Mesendoderm (in vitro differentiated cells): ENCODE measurements around the gene NPDC1. TPM values are rescaled to one million over a fixed set of nuclear protein-coding genes. Genes with fewer than 3 reads are reported as not detected.

ENCODE experiments used
- DNase-seq: peaks from one replicate; pipeline ENCODE4 v3.0.0; 2013
- H2AK5ac ChIP-seq: 2 replicates; pipeline ENCODE4 v1.6.1; 2013; ENCODE audit warnings: low read length, inconsistent platforms
- H2BK120ac ChIP-seq: 2 replicates; pipeline ENCODE4 v1.6.1; 2013; ENCODE audit warnings: low read depth, mild to moderate bottlenecking, low read length, moderate library complexity, mixed read lengths
- H2BK15ac ChIP-seq: replicated peaks from 2 replicates; pipeline ENCODE4 v1.6.1; 2013; ENCODE audit warnings: low read depth, mild to moderate bottlenecking, moderate library complexity
- H2BK5ac ChIP-seq: 2 replicates; pipeline ENCODE4 v1.6.1; 2013; ENCODE audit warnings: low read length, inconsistent platforms
- H3K18ac ChIP-seq: 2 replicates; pipeline ENCODE4 v1.6.1; 2013; ENCODE audit warnings: mild to moderate bottlenecking, low read length, mixed read lengths
- H3K23ac ChIP-seq: one replicate; pipeline ENCODE4 v1.6.1; 2013; ENCODE audit warnings: low read length
- H3K27ac ChIP-seq: 2 replicates; pipeline ENCODE4 v1.5.1; 2013; ENCODE audit warnings: low read depth, mild to moderate bottlenecking, inconsistent platforms, low read length, moderate library complexity
- H3K27me3 ChIP-seq: 2 replicates; pipeline ENCODE4 v1.6.1; 2013; ENCODE audit warnings: low read length, control low read depth, mild to moderate bottlenecking, inconsistent platforms; ENCODE audit not compliant: insufficient read depth, poor library complexity
- H3K36me3 ChIP-seq: 2 replicates; pipeline ENCODE4 v1.6.1; 2013; ENCODE audit warnings: low read length, inconsistent platforms; ENCODE audit not compliant: control insufficient read depth, insufficient read depth
- H3K4ac ChIP-seq: one replicate; pipeline ENCODE4 v1.6.1; 2013; ENCODE audit warnings: low read depth, mild to moderate bottlenecking, low read length, moderate library complexity
- H3K4me1 ChIP-seq: 2 replicates; pipeline ENCODE4 v1.6.1; 2013; ENCODE audit warnings: low read depth, low read length, inconsistent platforms; ENCODE audit not compliant: control insufficient read depth
- H3K4me2 ChIP-seq: 2 replicates; pipeline ENCODE4 v1.6.1; 2013; ENCODE audit warnings: low read length
- H3K4me3 ChIP-seq: 2 replicates; pipeline ENCODE4 v1.5.1; 2013; ENCODE audit warnings: mild to moderate bottlenecking, low read length
- H3K56ac ChIP-seq: one replicate; pipeline ENCODE4 v1.6.1; 2013; ENCODE audit warnings: low read length
- H3K79me1 ChIP-seq: 2 replicates; pipeline ENCODE4 v1.6.1; 2013; ENCODE audit warnings: low read length, inconsistent platforms
- H3K79me2 ChIP-seq: 2 replicates; pipeline ENCODE4 v1.6.1; 2013; ENCODE audit warnings: mild to moderate bottlenecking, low read length; ENCODE audit not compliant: control insufficient read depth, insufficient read depth
- H3K9ac ChIP-seq: 2 replicates; pipeline ENCODE4 v1.6.1; 2013; ENCODE audit warnings: low read length, inconsistent platforms
- H4K5ac ChIP-seq: one replicate; pipeline ENCODE4 v1.6.1; 2013; ENCODE audit warnings: low read length
- H4K8ac ChIP-seq: one replicate; pipeline ENCODE4 v1.6.1; 2013; ENCODE audit warnings: low read depth, mild to moderate bottlenecking, control low read depth, low read length, moderate library complexity
- WGBS: extraction: QIAGEN DNeasy Blood & Tissue Kit; methylation state at CpG from one replicate; pipeline ENCODE4 v1.1.7; 2013; ENCODE audit warnings: low lambda C conversion rate, missing lambda C conversion rate; ENCODE audit not compliant: insufficient coverage; ENCODE audit errors: extremely low coverage; 5-methylcytosine and 5-hydroxymethylcytosine counted together
- polyA plus RNA-seq, 2 experiments: library from polyadenylated mRNA; stranded (reverse); fragments of 200-250 nt; gene quantifications; one replicate each; pipeline ENCODE4 v1.2.3, GENCODE V29; 2013

NPDC1 gene
- polyA plus RNA-seq (2013, experiment 1 of 2), result 9.7 TPM
- 10.2 TPM for polyA plus RNA-seq (2013, experiment 2 of 2)

- H3K4ac ChIP-seq, result no peak within 1 kb of the TSS
- no peaks in the 10 kb centered on the region for H3K36me3 ChIP-seq
- no peak within 1 kb of the TSS for H3K27ac ChIP-seq
- H3K4me1 ChIP-seq, result no peaks in the 10 kb centered on the region
- peak within 1 kb of the TSS; percentile 92 for H3K4me2 ChIP-seq
- DNase-seq, result peak; percentile 90
- WGBS, result no CpG with 5 or more reads among the region's 57 CpGs
- H4K8ac ChIP-seq, result no peak within 1 kb of the TSS
- H2BK120ac ChIP-seq, result no peak within 1 kb of the TSS
- H2BK5ac ChIP-seq, result no peak within 1 kb of the TSS
- H2BK15ac ChIP-seq, result no peak within 1 kb of the TSS
- H3K23ac ChIP-seq, result no peak within 1 kb of the TSS
- H3K27me3 ChIP-seq, result peaks cover 7% of the 10 kb centered on the region
- no peaks in the 10 kb centered on the region for H3K79me2 ChIP-seq
- H3K9ac ChIP-seq, result peak within 1 kb of the TSS; percentile 54
- no peak within 1 kb of the TSS for H4K5ac ChIP-seq
- H3K56ac ChIP-seq, result peak within 1 kb of the TSS; percentile 73
- H2AK5ac ChIP-seq, result no peak within 1 kb of the TSS
- H3K4me3 ChIP-seq, result no peak within 1 kb of the TSS
- H3K18ac ChIP-seq, result no peak within 1 kb of the TSS
- no peaks in the 10 kb centered on the region for H3K79me1 ChIP-seq
These were observed at the start of gene NPDC1 for GRCh38 chr9:137046088-137046787. Gene NPDC1 (minus strand): TSS chr9:137046177. CDS start chr9:137045989, 188 bp downstream.

- H3K9ac ChIP-seq, result no peak overlapping the region
- H3K4me1 ChIP-seq, result peaks cover 2% of the 10 kb centered on the region
- no CpG with 5 or more reads among the region's 11 CpGs for WGBS
- no peak overlapping the region for H2BK120ac ChIP-seq
- H3K18ac ChIP-seq, result no peak overlapping the region
- H3K56ac ChIP-seq, result no peak overlapping the region
- no peak overlapping the region for H3K23ac ChIP-seq
- H3K79me2 ChIP-seq, result no peaks in the 10 kb centered on the region
- DNase-seq, result no peak
- H3K27me3 ChIP-seq, result no peaks in the 10 kb centered on the region
- peaks cover 2% of the 10 kb centered on the region for H3K79me1 ChIP-seq
- H3K27ac ChIP-seq, result no peak overlapping the region
- H3K36me3 ChIP-seq, result no peaks in the 10 kb centered on the region
- H4K8ac ChIP-seq, result no peak overlapping the region
- no peak overlapping the region for H3K4ac ChIP-seq
- H2AK5ac ChIP-seq, result no peak overlapping the region
- no peak overlapping the region for H3K4me3 ChIP-seq
- H3K4me2 ChIP-seq, result no peak overlapping the region
- H4K5ac ChIP-seq, result no peak overlapping the region
- H2BK15ac ChIP-seq, result no peak overlapping the region
- H2BK5ac ChIP-seq, result no peak overlapping the region
These were observed 43.4 kb upstream of the NPDC1 start for GRCh38 chr9:137089232-137089947.

- H3K4me1 ChIP-seq, result peaks cover 2% of the 10 kb centered on the region
- H4K8ac ChIP-seq, result no peak overlapping the region
- H3K27ac ChIP-seq, result no peak overlapping the region
- no peaks in the 10 kb centered on the region for H3K36me3 ChIP-seq
- peak overlapping the region; percentile 84 for H3K9ac ChIP-seq
- H3K4me3 ChIP-seq, result no peak overlapping the region
- DNase-seq, result no peak
- H3K27me3 ChIP-seq, result no peaks in the 10 kb centered on the region
- no peaks in the 10 kb centered on the region for H3K79me2 ChIP-seq
- H3K18ac ChIP-seq, result no peak overlapping the region
- no peak overlapping the region for H3K4ac ChIP-seq
- no peak overlapping the region for H3K23ac ChIP-seq
- H4K5ac ChIP-seq, result no peak overlapping the region
- no peak overlapping the region for H2AK5ac ChIP-seq
- H3K4me2 ChIP-seq, result no peak overlapping the region
- H2BK120ac ChIP-seq, result no peak overlapping the region
- H3K79me1 ChIP-seq, result peaks cover 2% of the 10 kb centered on the region
- WGBS, result no CpG with 5 or more reads among the region's 5 CpGs
- peak overlapping the region; percentile 52 for H3K56ac ChIP-seq
- no peak overlapping the region for H2BK15ac ChIP-seq
- H2BK5ac ChIP-seq, result no peak overlapping the region
These were observed 42.1 kb upstream of the NPDC1 start for GRCh38 chr9:137088121-137088520.

- DNase-seq, result no peak
- Histone ChIP-seq H3K79me2 (no peaks in the 10 kb centered on the region), H3K79me1 (peaks cover 2% of the 10 kb centered on the region), H2BK5ac (no peak overlapping the region), H3K4me3 (peak overlapping the region; percentile 64), H4K5ac (no peak overlapping the region), H3K27me3 (no peaks in the 10 kb centered on the region), H3K27ac (peak overlapping the region; percentile 49), H2BK120ac (no peak overlapping the region), H3K18ac (peak overlapping the region; percentile 3), H3K4me1 (peaks cover 2% of the 10 kb centered on the region), H2BK15ac (no peak overlapping the region), H3K4ac (peak overlapping the region; percentile 83), H3K36me3 (no peaks in the 10 kb centered on the region), H4K8ac (no peak overlapping the region), H3K23ac (no peak overlapping the region), H2AK5ac (no peak overlapping the region), H3K9ac (peak overlapping the region; percentile 84), H3K4me2 (peak overlapping the region; percentile 65), H3K56ac (peak overlapping the region; percentile 88)
- WGBS, result no CpG with 5 or more reads among the region's 22 CpGs
These were observed 41.5 kb upstream of the NPDC1 start for GRCh38 chr9:137087409-137087925.

GRCh38 chr9:137086531-137087408, 40.8 kb upstream of the NPDC1 start, which contains the start of gene MAN1B1:
Gene MAN1B1 (plus strand): TSS chr9:137086985. CDS start chr9:137087000, 15 bp downstream.
- Histone ChIP-seq H4K8ac (no peak within 1 kb of the TSS), H3K79me1 (peaks cover 2% of the 10 kb centered on the region), H3K4me1 (peaks cover 2% of the 10 kb centered on the region), H4K5ac (no peak within 1 kb of the TSS), H3K4ac (peak within 1 kb of the TSS; percentile 83), H3K4me3 (peak within 1 kb of the TSS; percentile 64), H3K27ac (peak within 1 kb of the TSS; percentile 69), H2BK15ac (no peak within 1 kb of the TSS), H3K56ac (peak within 1 kb of the TSS; percentile 92), H3K4me2 (peak within 1 kb of the TSS; percentile 74), H3K79me2 (no peaks in the 10 kb centered on the region), H3K18ac (peak within 1 kb of the TSS; percentile 42), H3K36me3 (no peaks in the 10 kb centered on the region), H2BK120ac (no peak within 1 kb of the TSS), H2AK5ac (no peak within 1 kb of the TSS), H2BK5ac (no peak within 1 kb of the TSS), H3K27me3 (no peaks in the 10 kb centered on the region), H3K9ac (peak within 1 kb of the TSS; percentile 90), H3K23ac (peak within 1 kb of the TSS; percentile 89)
- peak; percentile 99 for DNase-seq
- WGBS, result no CpG with 5 or more reads among the region's 101 CpGs
